Activated naive CD4-positive, alpha-beta T cell treated with anti-CD3 and anti-CD28 coated beads, Interleukin-2, amount 10 ng/mL, durations not matched to agents 7 days and 5 days (primary cell): ENCODE data around the gene NAT9.

Experiments used
- CTCF ChIA-PET: fragments of 350-600 bp; sonication (Branson Sonifier 250); formaldehyde crosslinking; loops from one replicate; lab custom pipeline; 2021; ENCODE audit warnings: antibody characterized with exemption; lab: Charles Lee
- DNase-seq: peaks from one replicate; pipeline ENCODE4 v3.0.0-alpha.2; 2020
- H3K27ac Mint-ChIP-seq: one replicate; pipeline ENCODE4 v1.8.0; 2021; ENCODE audit warnings: mild to moderate bottlenecking, moderate library complexity, mixed read lengths
- H3K27me3 Mint-ChIP-seq: one replicate; pipeline ENCODE4 v1.8.0; 2021; ENCODE audit warnings: mild to moderate bottlenecking, mixed read lengths
- H3K36me3 Mint-ChIP-seq: one replicate; pipeline ENCODE4 v1.8.0; 2021; ENCODE audit warnings: mixed read lengths
- H3K4me1 Mint-ChIP-seq: one replicate; pipeline ENCODE4 v1.8.0; 2021; ENCODE audit warnings: mixed read lengths
- H3K4me3 Mint-ChIP-seq: one replicate; pipeline ENCODE4 v1.8.0; 2021; ENCODE audit warnings: mild to moderate bottlenecking, moderate library complexity, mixed read lengths
- H3K9me3 Mint-ChIP-seq: one replicate; pipeline ENCODE4 v1.8.0; 2021; ENCODE audit warnings: mixed read lengths

The NAT9 gene

DNA sequence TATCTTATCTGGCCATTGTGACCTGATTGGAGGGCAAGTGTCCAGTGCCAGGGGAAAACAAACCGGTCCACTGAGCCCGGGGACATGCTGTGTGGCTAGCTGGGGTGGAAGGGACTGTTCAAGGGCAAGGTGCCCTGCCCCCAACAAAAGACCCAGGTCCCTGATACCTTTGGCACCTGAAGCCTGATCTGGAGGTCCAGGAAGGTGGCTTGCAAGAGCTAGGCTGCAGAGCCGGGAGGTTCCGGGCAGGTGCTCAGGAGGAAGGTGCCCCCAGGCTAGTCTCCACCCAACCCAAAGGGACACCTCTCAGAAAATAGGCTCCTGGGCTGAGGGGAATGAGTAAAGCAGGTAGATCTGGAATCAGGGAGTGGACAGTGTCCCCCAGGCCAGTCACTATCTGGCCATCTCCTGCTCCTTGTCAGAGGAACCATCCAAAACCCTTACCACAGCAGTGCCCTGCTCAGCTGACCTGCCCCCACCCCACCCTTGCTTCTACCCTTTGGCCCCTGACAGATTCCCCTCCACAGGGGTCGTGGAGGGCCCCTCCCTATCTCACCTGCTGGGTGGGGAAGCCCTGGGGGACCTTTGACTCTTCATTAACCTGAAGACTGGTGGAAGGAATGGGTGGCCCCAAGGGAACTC lies 6.2 kb downstream of the NAT9 start:
- no peaks in the 10 kb centered on the region for H3K27me3 Mint-ChIP-seq
- peaks cover 56% of the 10 kb centered on the region for H3K36me3 Mint-ChIP-seq
- H3K4me3 Mint-ChIP-seq = no peak overlapping the region
- no peaks in the 10 kb centered on the region for H3K9me3 Mint-ChIP-seq
- DNase-seq = no peak
- H3K27ac Mint-ChIP-seq = peak overlapping the region; percentile 80
- peaks cover 42% of the 10 kb centered on the region for H3K4me1 Mint-ChIP-seq
- CTCF ChIA-PET = interaction anchor here (0.7 to 6.0 kb wide), 11 partner anchors 10 to 112 kb away, joined by 3 to 56 read pairs (median 11); partner anchors contain the start of gene RAB37

DNA sequence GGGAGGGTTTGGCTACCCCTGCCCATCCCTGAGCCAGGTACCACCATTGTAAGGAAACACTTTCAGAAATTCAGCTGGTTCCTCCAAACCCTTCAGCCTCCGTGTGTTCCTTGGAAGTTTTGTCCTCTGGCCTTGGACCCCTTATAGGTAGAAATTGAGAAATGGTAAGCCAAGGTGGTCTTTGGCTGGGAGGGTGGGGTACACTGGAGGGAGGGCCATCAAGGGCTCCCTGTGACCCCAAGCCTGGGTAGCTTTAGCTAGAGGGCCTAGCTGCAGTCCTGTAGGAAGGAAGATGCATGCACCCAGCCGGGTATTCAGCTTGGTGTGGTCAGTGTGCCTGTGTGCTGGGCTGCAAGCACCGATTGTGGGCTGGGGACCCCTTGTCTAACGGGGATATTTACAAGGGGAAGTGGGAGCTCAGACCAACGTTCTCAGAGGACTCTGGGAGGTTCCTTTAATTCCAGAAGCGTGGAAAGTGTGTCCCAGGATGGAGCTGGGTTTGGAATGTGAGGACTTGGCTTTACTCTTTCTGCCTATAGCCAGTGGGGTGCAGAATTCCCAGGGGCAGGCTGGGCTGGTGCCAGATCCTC lies 6.8 kb downstream of the NAT9 start:
- H3K27me3 Mint-ChIP-seq = no peaks in the 10 kb centered on the region
- H3K4me3 Mint-ChIP-seq = no peak overlapping the region
- peak overlapping the region; percentile 78 for H3K27ac Mint-ChIP-seq
- H3K9me3 Mint-ChIP-seq = no peaks in the 10 kb centered on the region
- CTCF ChIA-PET = interaction anchor here (0.7 to 6.0 kb wide), 6 partner anchors 10 to 112 kb away, joined by 3 to 56 read pairs (median 38); no protein-coding TSS in a partner anchor
- H3K36me3 Mint-ChIP-seq = peaks cover 59% of the 10 kb centered on the region
- peaks cover 44% of the 10 kb centered on the region for H3K4me1 Mint-ChIP-seq
- DNase-seq = no peak

DNA sequence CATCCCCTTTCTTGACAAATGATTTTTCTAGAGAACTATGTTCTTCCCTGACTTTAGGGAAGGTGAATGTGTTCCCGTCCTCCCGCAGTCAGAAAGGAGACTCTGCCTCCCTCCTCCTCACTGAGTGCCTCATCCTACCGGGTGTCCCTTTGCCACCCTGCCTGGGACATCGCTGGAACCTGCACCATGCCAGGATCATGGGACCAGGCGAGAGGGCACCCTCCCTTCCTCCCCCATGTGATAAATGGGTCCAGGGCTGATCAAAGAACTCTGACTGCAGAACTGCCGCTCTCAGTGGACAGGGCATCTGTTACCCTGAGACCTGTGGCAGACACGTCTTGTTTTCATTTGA lies 7.4 kb downstream of the NAT9 start:
- Mint-ChIP-seq H3K4me3 (no peak overlapping the region), H3K36me3 (peaks cover 57% of the 10 kb centered on the region), H3K9me3 (no peaks in the 10 kb centered on the region)

DNA sequence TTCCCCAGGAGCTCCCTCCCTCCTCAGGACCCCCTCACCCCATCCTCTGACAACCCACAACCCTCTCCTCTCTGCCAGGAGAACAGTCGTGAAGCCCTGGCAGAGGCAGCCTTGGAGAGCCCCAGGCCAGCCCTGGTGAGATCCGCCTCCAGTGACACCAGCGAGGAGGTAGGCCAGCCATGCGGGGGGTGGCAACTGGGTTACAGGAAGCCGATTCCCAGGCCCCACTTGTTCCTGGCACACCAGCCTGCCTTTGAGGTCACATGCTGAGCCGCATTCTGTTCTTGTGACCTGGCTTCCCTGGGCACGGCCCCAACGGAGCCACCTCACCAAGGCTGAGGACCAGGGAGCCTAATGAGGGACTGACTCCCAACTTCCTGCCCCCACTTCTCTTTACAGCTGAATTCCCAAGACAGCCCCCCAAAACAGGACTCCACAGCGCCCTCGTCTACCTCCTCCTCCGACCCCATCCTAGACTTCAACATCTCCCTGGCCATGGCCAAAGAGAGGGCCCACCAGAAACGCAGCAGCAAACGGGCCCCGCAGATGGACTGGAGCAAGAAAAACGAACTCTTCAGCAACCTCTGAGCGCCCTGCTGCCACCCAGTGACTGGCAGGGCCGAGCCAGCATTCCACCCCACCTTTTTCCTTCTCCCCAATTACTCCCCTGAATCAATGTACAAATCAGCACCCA lies 7.9 kb downstream of the NAT9 start:
- CTCF ChIA-PET = interaction anchor here (2.1 kb wide), 1 partner anchor 32 kb away, joined by 5 read pairs; no protein-coding TSS in a partner anchor
- H3K4me3 Mint-ChIP-seq = no peak overlapping the region
- no peaks in the 10 kb centered on the region for H3K27me3 Mint-ChIP-seq
- peaks cover 55% of the 10 kb centered on the region for H3K36me3 Mint-ChIP-seq
- H3K4me1 Mint-ChIP-seq = peaks cover 38% of the 10 kb centered on the region
- H3K27ac Mint-ChIP-seq = peak overlapping the region; percentile 77
- DNase-seq = no peak
- no peaks in the 10 kb centered on the region for H3K9me3 Mint-ChIP-seq

More for the DNA sequence above, 7.4 kb downstream of the NAT9 start:
- H3K27ac Mint-ChIP-seq = peak overlapping the region; percentile 77
- DNase-seq = no peak
- peaks cover 41% of the 10 kb centered on the region for H3K4me1 Mint-ChIP-seq
- H3K27me3 Mint-ChIP-seq = no peaks in the 10 kb centered on the region
- CTCF ChIA-PET = interaction anchor here (2.1 to 6.0 kb wide), 5 partner anchors 9 to 111 kb away, joined by 5 to 56 read pairs (median 38); no protein-coding TSS in a partner anchor

DNA sequence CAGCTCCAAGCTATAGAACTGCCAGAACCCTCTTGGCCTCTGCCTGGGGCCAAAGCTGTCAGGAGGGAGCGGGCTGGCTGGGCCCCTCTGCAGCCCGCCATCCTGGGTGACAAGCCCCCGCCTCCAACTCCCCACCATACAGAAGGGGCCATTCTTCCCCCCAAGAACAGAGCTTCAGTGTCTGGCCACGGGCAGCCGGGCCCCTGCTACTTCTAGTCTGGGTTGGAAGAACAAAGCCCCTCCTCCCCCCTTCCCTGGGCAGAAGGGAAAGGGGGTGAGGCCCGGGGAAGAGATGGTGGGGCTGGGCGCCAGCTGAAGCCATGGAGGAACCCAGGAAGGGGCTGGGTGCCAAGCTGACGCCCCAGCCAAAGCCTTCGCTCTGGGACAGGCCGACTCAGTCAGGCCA lies 9.0 kb downstream of the NAT9 start:
- H3K27me3 Mint-ChIP-seq = no peaks in the 10 kb centered on the region
- peak overlapping the region; percentile 37 for H3K27ac Mint-ChIP-seq
- no peaks in the 10 kb centered on the region for H3K9me3 Mint-ChIP-seq
- H3K36me3 Mint-ChIP-seq = peaks cover 50% of the 10 kb centered on the region
- H3K4me1 Mint-ChIP-seq = peaks cover 35% of the 10 kb centered on the region
- no peak for DNase-seq
- H3K4me3 Mint-ChIP-seq = no peak overlapping the region
- CTCF ChIA-PET = interaction anchor here (0.6 to 2.1 kb wide), 2 partner anchors 24 to 31 kb away, joined by 3 to 5 read pairs; no protein-coding TSS in a partner anchor

DNA sequence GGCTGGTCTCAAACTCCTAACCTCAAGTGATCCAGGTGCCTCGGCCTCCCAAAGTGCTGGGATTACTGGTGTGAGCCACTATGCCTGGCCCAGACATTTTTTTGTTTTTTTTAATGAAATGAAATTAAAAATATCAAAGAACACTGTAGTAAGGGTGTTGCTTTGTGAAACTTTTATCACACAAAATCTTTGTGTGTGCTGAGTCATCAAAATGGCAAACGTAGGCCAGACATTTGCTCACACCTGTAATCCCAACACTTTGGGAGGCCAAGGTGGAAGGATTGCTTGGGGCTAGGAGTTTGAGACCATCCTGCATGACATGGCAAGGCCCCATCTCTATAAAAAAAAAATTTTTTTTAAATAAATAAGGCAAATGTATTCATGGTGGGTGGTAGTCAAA lies 9.7 kb downstream of the NAT9 start:
- H3K36me3 Mint-ChIP-seq = peaks cover 46% of the 10 kb centered on the region
- no peak for DNase-seq
- peaks cover 36% of the 10 kb centered on the region for H3K4me1 Mint-ChIP-seq
- no peak overlapping the region for H3K27ac Mint-ChIP-seq
- H3K27me3 Mint-ChIP-seq = no peaks in the 10 kb centered on the region
- no peak overlapping the region for H3K4me3 Mint-ChIP-seq
- no peaks in the 10 kb centered on the region for H3K9me3 Mint-ChIP-seq
- CTCF ChIA-PET = interaction anchor here (2.1 kb wide), 1 partner anchor 30 kb away, joined by 5 read pairs; no protein-coding TSS in a partner anchor

DNA sequence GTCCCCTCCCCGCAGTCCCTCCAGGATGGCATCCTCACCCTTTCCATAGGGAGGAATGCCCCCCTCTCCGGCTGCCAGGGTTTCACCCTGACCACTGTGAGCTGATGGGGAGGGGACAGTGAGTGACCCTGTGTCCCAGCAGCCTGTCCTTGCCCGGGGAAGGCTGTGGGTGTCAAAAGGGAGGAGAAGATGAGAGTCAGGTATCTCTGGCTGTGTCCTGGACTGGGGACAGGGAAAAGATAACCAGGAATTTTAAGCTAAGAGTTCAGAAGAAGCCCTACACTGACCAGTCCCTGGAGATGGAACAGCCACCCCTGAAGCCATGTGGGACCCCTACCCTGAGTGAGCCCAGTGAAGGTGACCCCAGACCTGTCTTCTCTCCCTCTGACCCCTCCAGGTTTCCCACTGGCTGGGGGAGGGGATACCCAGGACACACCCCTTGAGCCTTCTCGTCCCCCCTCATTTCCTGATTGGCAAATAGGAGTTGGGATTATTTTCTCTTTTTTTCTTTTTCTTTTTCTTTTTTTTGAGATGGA lies 11.3 kb downstream of the NAT9 start:
- Mint-ChIP-seq H3K36me3 (peaks cover 36% of the 10 kb centered on the region), H3K9me3 (no peaks in the 10 kb centered on the region), H3K27ac (peak overlapping the region; percentile 37), H3K4me3 (no peak overlapping the region), H3K27me3 (no peaks in the 10 kb centered on the region), H3K4me1 (peaks cover 39% of the 10 kb centered on the region)
- CTCF ChIA-PET = interaction anchor here (1.0 to 1.6 kb wide), 2 partner anchors 20 to 107 kb away, joined by 3 to 5 read pairs; no protein-coding TSS in a partner anchor
- no peak for DNase-seq

DNA sequence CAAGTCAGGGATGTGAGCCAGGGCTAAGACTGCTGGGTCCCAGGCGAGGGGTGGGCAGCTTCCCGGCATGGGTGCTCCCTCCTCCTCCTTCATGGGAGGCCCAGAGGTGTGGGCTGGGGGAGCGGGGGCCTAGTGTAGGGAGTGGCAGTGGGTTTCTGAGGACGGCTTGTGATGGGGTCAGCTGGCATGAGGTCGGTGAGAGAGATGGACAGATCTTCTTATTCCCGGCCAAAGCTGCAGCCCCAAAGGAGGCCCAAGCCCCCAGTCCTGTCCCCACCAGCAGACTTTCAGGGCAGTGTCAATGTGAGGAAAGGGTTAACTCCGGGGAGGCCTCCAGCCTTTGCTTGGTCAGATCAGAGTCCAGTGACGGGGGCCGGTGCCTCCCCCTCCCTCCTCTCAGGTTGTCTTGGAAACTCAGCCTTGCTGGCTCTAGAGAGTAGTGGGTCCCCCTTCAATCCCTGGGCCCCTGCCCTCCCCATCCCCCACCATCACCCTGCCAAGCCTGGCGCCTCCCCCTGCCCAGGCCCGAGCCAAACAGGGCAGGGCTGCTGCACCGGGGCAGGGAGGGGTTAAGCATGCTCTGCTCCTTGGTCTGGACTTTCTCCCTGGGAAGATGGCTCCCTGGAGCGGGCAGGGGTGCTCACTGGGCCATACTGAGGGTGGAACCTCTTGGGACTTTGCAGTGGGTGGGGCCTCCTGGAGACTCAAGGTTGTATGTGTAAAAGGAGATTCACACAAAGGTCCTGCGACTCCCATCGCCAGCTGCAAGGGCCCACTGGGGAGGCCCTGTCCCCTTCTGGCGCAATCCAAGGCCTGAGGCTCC lies 12.4 kb downstream of the NAT9 start:
- Mint-ChIP-seq H3K27ac (peak overlapping the region; percentile 11), H3K4me1 (peaks cover 46% of the 10 kb centered on the region), H3K4me3 (no peak overlapping the region), H3K9me3 (no peaks in the 10 kb centered on the region), H3K36me3 (peaks cover 37% of the 10 kb centered on the region), H3K27me3 (no peaks in the 10 kb centered on the region)
- DNase-seq = no peak
- CTCF ChIA-PET = interaction anchor here (1.0 to 1.6 kb wide), 2 partner anchors 18 to 19 kb away, joined by 4 to 5 read pairs; no protein-coding TSS in a partner anchor

DNA sequence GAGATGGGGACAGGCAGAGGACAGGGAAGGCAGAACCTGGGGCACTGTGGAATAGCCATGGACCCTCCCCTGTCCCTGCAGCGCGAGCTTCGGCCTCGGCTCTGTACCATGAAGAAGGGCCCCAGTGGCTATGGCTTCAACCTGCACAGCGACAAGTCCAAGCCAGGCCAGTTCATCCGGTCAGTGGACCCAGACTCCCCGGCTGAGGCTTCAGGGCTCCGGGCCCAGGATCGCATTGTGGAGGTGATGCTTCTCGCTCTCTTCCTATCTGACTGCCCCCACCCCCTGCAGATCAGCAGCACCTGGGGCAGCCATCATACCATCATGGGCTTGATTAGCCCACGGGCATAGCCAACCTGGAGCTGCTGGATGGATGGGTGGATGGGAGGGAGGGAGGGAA lies 14.2 kb downstream of the NAT9 start:
- DNase-seq = no peak
- CTCF ChIA-PET = interaction anchor here (0.5 to 5.6 kb wide), 4 partner anchors 12 to 246 kb away, joined by 4 to 55 read pairs (median 17); partner anchors contain the start of gene RAB37
- Mint-ChIP-seq H3K27me3 (no peaks in the 10 kb centered on the region), H3K9me3 (no peaks in the 10 kb centered on the region), H3K4me1 (peaks cover 58% of the 10 kb centered on the region), H3K27ac (no peak overlapping the region), H3K4me3 (no peak overlapping the region), H3K36me3 (peaks cover 32% of the 10 kb centered on the region)

DNA sequence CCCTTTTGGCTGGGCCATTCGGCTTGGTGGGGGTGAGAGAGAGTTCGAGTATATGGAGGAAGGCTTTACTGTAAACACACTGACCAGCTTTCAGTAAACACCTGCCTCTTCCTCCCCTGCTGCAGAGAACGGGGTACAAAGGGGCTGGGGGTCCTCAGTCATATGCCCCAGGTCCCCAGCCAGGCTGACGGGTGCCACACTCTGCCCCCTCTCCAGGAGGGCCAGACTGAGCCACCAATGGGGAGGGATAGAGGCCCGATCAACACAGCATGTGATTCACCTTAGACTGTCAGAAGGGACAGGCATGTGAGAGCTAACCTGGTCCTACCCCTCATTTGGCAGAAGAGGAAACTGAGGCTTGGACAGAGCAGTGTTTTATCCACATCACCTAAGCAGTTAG lies 14.7 kb downstream of the NAT9 start:
- no peaks in the 10 kb centered on the region for H3K27me3 Mint-ChIP-seq
- peaks cover 63% of the 10 kb centered on the region for H3K4me1 Mint-ChIP-seq
- H3K27ac Mint-ChIP-seq = no peak overlapping the region
- H3K36me3 Mint-ChIP-seq = peaks cover 30% of the 10 kb centered on the region
- no peak overlapping the region for H3K4me3 Mint-ChIP-seq
- CTCF ChIA-PET = interaction anchor here (1.5 to 5.6 kb wide), 6 partner anchors 9 to 104 kb away, joined by 7 to 55 read pairs (median 32); partner anchors contain the start of genes NAT9 and RAB37
- no peak for DNase-seq
- no peaks in the 10 kb centered on the region for H3K9me3 Mint-ChIP-seq

DNA sequence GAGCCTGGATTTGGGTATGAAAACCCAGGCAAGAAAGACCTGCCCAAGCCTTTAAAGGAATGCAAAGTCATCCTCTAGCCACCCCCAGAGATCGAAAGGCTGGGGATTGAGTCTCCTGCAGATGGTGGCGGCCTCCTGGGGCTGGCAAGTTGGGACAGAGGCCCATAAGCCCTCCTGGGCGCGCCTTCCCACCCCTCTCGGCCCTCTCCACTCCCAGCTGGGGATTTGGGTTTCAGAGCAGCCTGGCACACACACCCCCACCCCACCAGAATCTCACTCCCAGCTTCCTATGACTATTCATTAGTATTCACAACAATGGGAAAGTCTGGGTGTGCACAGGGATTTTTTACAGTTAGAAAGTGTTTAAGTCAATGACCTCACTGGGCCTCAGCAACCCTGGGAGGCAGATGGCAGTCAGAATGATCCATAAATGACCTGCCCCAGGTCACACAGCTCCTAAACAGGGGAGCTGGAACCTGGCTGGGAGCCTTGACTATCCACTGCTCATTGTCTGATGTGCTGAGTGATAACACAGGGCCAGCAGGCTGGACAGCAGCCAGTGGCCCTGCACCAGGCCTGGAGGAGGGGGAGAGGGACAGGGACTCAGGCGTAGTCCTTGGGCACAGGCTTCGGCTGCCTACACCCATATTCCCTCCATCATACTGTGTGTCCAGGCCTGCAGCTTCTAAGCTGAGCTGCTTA lies 15.6 kb downstream of the NAT9 start:
- no peaks in the 10 kb centered on the region for H3K27me3 Mint-ChIP-seq
- H3K9me3 Mint-ChIP-seq = no peaks in the 10 kb centered on the region
- H3K27ac Mint-ChIP-seq = peak overlapping the region; percentile 24
- CTCF ChIA-PET = interaction anchor here (0.9 to 5.6 kb wide), 10 partner anchors 10 to 103 kb away, joined by 4 to 55 read pairs (median 22); partner anchors contain the start of genes NAT9 and RAB37
- no peak overlapping the region for H3K4me3 Mint-ChIP-seq
- DNase-seq = no peak
- H3K36me3 Mint-ChIP-seq = peaks cover 27% of the 10 kb centered on the region
- peaks cover 62% of the 10 kb centered on the region for H3K4me1 Mint-ChIP-seq

DNA sequence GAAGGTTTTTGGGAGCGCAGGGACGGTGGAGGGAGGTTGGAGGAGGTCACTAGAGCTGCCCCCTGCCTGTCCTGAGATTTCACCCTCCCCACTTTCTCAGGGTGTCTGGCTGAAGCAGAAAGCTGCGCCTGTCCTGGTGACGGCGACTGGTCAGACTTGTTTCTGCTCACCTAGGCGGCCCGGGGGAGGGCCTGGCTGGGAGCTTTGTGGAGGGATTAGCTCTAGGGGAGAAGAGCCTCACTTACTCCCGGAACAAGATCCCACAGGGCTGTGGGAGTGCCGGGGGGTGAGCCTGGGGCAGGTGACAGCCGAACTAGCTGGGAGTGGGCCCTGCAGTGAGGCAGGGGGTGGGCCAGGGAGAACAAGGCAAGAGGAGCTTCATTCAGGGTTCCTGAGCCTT lies 16.2 kb downstream of the NAT9 start:
- Mint-ChIP-seq H3K27ac (peak overlapping the region; percentile 91), H3K4me3 (peak overlapping the region; percentile 68), H3K27me3 (no peaks in the 10 kb centered on the region), H3K4me1 (peaks cover 69% of the 10 kb centered on the region), H3K36me3 (peaks cover 27% of the 10 kb centered on the region), H3K9me3 (no peaks in the 10 kb centered on the region)
- DNase-seq = no peak
- CTCF ChIA-PET = interaction anchor here (0.9 to 5.6 kb wide), 13 partner anchors 10 to 195 kb away, joined by 3 to 55 read pairs (median 14); partner anchors contain the start of genes NAT9 and RAB37
